HG02798 (cell line): Measurements from ENCODE around the gene SAMD11.
"Not testable (repeated sequence)": the region's sequence is repeated elsewhere in the genome, so short reads cannot be mapped to it uniquely, and the experiment has no call there.

ENCODE experiments used
- ATAC-seq: cut with Tn5 transposase; IDR thresholded peaks from one replicate; pipeline ENCODE4 v1.9.1; 2021; ENCODE audit warnings: mild to moderate bottlenecking; ENCODE audit not compliant: unreplicated experiment, poor library complexity

SAMD11 gene

DNA sequence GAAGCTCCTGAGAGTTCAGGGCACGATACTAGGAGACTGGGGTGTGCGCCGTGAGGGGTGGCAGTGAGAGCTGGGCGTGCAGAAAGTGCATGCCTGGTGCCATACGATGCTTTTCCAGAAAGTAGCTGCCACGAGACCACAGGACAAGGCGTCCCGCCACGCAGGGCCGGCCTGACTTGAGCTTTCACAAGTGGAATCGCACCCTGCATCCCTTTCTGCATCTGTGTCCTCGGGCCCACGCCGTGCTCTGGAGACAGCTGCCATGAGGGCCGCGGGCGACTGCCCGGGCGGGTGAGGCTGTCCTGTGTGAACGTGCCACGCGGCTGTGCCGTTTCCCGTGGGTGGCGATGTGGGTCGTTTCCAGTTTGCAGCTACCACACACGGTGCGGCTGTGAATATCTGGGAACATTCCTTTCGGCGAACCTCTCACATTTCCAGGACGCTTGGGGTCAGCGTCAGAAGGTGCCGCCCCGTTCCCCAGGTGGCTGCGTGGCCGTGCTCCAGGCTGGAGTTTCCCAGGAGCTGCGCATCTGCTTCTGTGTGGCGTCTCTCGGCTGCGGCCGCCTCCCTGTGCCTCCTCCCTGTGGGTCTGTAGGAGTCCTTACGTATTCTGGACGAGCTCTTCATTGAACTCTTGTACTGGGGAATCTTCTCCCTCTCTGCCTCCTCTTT, 59.2 kb downstream of the SAMD11 start:
- ATAC-seq = no peak

- peak; percentile 53 for ATAC-seq
These were observed 60.2 kb downstream of the SAMD11 start for GRCh38 chr1:983798-984475.

DNA sequence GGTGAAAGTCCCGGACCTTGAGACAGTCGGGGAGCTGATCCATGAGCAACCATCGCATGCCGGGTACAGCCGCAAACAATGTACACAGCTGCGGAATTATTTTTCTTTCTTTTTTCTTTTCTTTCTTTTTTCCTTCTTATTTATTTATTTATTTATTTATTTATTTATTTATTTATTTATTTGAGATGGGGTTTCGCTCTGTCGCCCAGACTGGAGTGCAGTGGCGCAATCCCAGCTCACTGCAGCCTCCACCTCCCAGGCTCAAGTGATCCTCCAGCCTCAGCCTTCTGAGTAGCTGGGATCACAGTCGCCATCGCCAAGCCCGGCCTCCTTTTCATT, 60.7 kb downstream of the SAMD11 start:
- no peak for ATAC-seq

- ATAC-seq = no peak
These were observed 61.4 kb downstream of the SAMD11 start for GRCh38 chr1:985126-985525.

DNA sequence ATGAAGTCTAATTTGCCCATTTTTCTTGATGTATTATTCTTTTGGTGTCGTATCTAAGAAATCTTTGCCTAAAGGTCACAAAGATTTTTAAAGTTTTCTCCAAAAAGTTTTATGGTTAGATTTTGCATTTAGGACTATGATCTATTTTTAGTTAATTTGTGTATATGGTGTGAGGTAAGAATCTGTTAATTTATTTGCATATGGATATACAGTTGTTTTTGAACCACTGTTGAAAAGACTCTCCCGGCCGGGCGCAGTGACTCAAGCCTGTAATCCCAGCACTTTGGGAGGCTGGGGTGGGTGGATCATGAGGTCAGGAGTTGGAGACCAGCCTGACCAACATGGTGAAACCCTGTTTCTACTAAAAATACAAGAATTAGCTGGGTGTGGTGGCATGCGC, 64.3 kb downstream of the SAMD11 start:
- not testable (repeated sequence) for ATAC-seq

- not testable (repeated sequence) for ATAC-seq
These were observed 67.6 kb downstream of the SAMD11 start for GRCh38 chr1:991275-991674.

GRCh38 chr1:991895-992294, 68.2 kb downstream of the SAMD11 start:
- ATAC-seq = no peak

DNA sequence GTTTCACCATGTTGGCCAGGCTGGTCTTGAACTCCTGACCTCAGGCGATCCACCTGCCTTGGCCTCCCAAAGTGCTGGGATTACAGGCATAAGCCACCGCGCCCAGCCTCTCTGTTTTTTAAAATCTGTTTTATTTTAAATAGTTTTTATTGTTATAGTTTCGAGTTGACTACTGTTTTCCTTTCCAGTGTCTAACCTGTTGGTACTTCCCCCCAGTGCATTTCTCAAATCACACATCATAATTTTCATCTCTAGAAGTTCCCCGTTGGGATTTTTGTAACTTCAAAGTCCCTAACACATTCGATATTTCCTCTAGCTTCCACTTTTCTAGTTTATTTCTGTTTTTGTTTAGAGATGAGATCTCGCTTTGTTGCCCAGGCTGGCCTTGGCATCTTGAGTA, 68.6 kb downstream of the SAMD11 start:
- no peak for ATAC-seq

DNA sequence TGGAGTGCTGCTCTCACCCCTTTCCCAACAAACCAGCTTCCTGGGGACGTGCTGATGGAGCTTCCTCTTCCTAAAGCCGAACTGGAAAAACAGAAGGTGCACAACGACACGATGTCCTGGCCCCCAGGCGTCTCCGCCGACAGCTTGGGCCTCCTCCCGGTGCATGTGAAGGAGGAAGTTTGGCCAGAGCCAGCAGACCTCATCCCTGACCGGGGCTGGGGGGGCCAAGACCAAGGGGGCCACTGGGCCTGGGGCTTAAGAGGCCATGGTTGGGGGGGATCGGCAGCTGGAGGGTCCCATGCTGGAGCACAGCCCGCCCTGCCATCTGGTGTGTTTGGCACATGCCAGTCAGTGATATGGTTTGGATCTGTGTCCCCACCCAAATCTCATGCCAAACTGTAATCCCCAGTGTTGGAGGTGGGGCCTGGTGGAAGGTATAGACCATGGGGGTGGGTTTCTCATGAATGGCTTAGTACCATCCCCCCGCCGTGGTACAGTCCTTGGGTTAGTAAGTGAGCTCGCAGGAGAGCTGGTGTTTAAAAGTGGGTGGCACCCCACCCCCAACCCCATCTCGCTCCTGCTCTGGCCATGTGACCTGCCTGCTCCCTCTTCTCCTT, 69.8 kb downstream of the SAMD11 start:
- no peak for ATAC-seq
